Measurements from ENCODE around the gene TEDC2. TPM values are rescaled to one million over a fixed set of nuclear protein-coding genes. Genes with fewer than 3 reads are reported as not detected.

The TEDC2 gene
- total RNA-seq, 4 donors from 2014 or later = 0.33 to 0.91 TPM; not detected in 2

DNA sequence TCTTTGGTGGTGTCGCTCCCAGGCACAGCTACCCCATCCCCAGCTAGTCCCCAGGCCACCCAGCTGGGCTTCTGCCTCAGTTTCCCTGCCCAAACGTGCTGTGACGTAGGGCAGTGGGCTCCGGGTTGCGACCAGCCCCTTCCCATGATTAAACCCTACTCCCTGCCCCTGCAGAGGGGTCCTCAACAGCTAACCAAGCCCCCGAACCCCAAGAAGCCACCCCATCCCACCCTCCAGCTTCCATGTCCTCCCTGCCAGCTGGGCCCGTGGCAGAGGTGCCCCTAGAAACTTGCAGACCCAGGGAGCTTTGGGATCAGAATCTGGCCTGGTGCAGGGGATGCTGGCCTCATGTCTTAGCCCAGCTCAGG is 10.3 kb downstream of the TEDC2 start:
- H3K9me3 ChIP-seq = no peaks in the 10 kb centered on the region
- peaks cover 36 to 46% (median 39%) of the 10 kb centered on the region in 3 donors for H3K27me3 ChIP-seq
- no peak for TF ChIP-seq POLR2A (IDR thresholded peaks at IDR 0.05)
- TF ChIP-seq, protein P1, sequence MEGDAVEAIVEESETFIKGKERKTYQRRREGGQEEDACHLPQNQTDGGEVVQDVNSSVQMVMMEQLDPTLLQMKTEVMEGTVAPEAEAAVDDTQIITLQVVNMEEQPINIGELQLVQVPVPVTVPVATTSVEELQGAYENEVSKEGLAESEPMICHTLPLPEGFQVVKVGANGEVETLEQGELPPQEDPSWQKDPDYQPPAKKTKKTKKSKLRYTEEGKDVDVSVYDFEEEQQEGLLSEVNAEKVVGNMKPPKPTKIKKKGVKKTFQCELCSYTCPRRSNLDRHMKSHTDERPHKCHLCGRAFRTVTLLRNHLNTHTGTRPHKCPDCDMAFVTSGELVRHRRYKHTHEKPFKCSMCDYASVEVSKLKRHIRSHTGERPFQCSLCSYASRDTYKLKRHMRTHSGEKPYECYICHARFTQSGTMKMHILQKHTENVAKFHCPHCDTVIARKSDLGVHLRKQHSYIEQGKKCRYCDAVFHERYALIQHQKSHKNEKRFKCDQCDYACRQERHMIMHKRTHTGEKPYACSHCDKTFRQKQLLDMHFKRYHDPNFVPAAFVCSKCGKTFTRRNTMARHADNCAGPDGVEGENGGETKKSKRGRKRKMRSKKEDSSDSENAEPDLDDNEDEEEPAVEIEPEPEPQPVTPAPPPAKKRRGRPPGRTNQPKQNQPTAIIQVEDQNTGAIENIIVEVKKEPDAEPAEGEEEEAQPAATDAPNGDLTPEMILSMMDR (IDR thresholded peaks at IDR 0.05 in 4 of 5, conservative IDR thresholded peaks at IDR 0.05 in 1 of 5) = no peak
- in situ Hi-C loops (cut with MboI; ENCODE audit: low sequenced_read_pairs in 4 of 4) (no loop called here), intact Hi-C loops (cut with DNase I; ENCODE audit: low total_unique reads) (no loop called here)
- H3K27ac ChIP-seq = no peak overlapping the region
- H3K4me1 ChIP-seq = peaks cover 20 to 34% of the 10 kb centered on the region in 2 donors
- no peaks in the 10 kb centered on the region for H3K36me3 ChIP-seq
- no peak for DNase-seq
- ATAC-seq = no peak
- H3K4me3 ChIP-seq = no peak overlapping the region

DNA sequence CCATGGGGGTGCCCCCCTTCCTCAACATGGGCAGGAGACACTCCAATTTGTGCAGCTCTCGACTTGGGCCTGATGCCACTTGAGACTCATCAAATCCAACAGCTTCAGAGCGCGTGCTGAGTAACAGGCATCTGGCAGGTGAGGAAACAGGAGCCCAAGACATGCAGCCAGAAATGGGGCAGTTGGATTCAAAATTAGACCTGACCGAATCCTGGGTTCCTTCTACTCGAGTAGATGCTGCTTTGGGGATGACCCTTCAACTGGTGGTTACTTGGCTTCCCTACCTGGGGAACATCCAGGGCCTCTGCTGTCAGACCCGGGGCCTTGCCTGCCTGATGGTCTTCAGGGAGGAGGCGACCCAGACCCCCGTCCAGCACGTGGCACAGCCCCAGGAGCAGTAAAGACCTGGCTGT is 10.7 kb downstream of the TEDC2 start:
- intact Hi-C loops (cut with DNase I; ENCODE audit: low total_unique reads) (no loop called here), in situ Hi-C loops (cut with MboI; ENCODE audit: low sequenced_read_pairs in 4 of 4) (no loop called here)
- Histone ChIP-seq H3K4me1 (peaks cover 22 to 37% of the 10 kb centered on the region in 2 donors), H3K4me3 (no peak overlapping the region), H3K27me3 (peaks cover 36 to 46% (median 39%) of the 10 kb centered on the region in 3 donors), H3K27ac (no peak overlapping the region), H3K36me3 (no peaks in the 10 kb centered on the region), H3K9me3 (no peaks in the 10 kb centered on the region)
- DNase-seq (no peak), ATAC-seq (no peak)
- no peak for TF ChIP-seq POLR2A (IDR thresholded peaks at IDR 0.05)
- TF ChIP-seq, protein P1 (IDR thresholded peaks at IDR 0.05 in 4 of 5, conservative IDR thresholded peaks at IDR 0.05 in 1 of 5) = no peak

DNA sequence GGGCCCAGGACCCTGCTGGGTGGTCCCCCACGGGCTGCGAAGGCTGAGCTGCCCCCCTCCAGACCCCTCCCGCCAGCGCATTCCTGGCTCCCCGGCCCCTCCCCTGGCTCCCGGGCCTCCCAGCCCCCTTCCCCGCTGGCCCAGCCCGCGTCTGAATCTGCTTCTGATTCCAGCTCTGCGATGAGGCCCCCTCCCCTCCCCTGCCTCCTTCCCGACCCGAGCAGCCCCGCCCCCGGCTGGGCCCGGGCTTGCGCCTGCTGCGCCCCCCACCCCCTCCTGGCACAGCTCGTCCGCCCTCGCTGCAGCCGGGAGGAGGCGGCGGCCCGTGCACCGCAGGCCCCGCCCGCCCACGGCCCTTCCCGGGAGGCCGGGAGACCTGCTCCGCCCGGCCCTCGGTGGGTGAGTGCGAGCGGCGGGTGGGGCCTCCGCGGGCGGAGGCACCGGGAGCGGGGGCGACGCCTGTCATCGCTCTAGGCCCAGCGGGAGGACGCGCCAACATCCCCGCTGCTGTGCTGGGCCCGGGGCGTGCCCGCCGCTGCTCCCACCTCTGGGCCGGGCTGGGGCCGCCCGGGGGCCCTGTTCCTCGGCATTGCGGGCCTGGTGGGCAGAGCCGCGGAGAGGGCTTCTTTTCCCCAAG is 11.2 kb downstream of the TEDC2 start, which contains the start of gene NTN3:
Gene NTN3, plus strand, starts transcription at position 282 of the 637 bp plus-strand sequence. CDS start 405 bp downstream, outside the sequence.
- Histone ChIP-seq H3K36me3 (no peaks in the 10 kb centered on the region), H3K4me1 (peaks cover 27 to 41% of the 10 kb centered on the region in 2 donors), H3K9me3 (no peaks in the 10 kb centered on the region), H3K27ac (no peak within 1 kb of the TSS), H3K27me3 (peaks cover 36 to 46% (median 39%) of the 10 kb centered on the region in 3 donors), H3K4me3 (peak within 1 kb of the TSS in 1 of 4 donors; percentile 12)
- TF ChIP-seq, protein P1 (IDR thresholded peaks at IDR 0.05 in 4 of 5, conservative IDR thresholded peaks at IDR 0.05 in 1 of 5) = no peak
- no peak for TF ChIP-seq POLR2A (IDR thresholded peaks at IDR 0.05)
- intact Hi-C loops (cut with DNase I; ENCODE audit: low total_unique reads) (no loop called here), in situ Hi-C loops (cut with MboI; ENCODE audit: low sequenced_read_pairs in 4 of 4) (no loop called here)
- DNase-seq (no peak), ATAC-seq (no peak)

DNA sequence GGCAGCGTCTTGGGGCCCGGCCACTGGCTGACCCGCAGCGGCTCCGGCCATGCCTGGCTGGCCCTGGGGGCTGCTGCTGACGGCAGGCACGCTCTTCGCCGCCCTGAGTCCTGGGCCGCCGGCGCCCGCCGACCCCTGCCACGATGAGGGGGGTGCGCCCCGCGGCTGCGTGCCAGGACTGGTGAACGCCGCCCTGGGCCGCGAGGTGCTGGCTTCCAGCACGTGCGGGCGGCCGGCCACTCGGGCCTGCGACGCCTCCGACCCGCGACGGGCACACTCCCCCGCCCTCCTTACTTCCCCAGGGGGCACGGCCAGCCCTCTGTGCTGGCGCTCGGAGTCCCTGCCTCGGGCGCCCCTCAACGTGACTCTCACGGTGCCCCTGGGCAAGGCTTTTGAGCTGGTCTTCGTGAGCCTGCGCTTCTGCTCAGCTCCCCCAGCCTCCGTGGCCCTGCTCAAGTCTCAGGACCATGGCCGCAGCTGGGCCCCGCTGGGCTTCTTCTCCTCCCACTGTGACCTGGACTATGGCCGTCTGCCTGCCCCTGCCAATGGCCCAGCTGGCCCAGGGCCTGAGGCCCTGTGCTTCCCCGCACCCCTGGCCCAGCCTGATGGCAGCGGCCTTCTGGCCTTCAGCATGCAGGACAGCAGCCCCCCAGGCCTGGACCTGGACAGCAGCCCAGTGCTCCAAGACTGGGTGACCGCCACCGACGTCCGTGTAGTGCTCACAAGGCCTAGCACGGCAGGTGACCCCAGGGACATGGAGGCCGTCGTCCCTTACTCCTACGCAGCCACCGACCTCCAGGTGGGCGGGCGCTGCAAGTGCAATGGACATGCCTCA is 12.0 kb downstream of the TEDC2 start:
- in situ Hi-C loops (cut with MboI; ENCODE audit: low sequenced_read_pairs in 4 of 4) = no loop called here
- no peak for ATAC-seq

More for the DNA sequence above, 12.0 kb downstream of the TEDC2 start:
- H3K27me3 ChIP-seq = peaks cover 36 to 46% (median 39%) of the 10 kb centered on the region in 3 donors
- no peaks in the 10 kb centered on the region for H3K36me3 ChIP-seq
- no peak for TF ChIP-seq POLR2A (IDR thresholded peaks at IDR 0.05)
- TF ChIP-seq, protein P1 (IDR thresholded peaks at IDR 0.05 in 4 of 5, conservative IDR thresholded peaks at IDR 0.05 in 1 of 5) = no peak
- H3K9me3 ChIP-seq = no peaks in the 10 kb centered on the region
- H3K4me3 ChIP-seq = no peak overlapping the region
- H3K4me1 ChIP-seq = peaks cover 28 to 41% of the 10 kb centered on the region in 2 donors
- H3K27ac ChIP-seq = no peak overlapping the region
- intact Hi-C loops (cut with DNase I; ENCODE audit: low total_unique reads) = loop anchor here (2.0 kb wide), 1 partner anchor 15 kb away; no protein-coding TSS in a partner anchor
- no peak for DNase-seq

Measured in gastrocnemius medialis (tissue), 4 donors.